T-helper 1 cell treated with Interleukin-12 subunit alpha and Interleukin-12 subunit beta and Interleukin-4 antibody, amounts not matched to agents 30 ng/mL and 1 ng/mL, for 36 hours (primary cell): ENCODE measurements around the gene ITGAX. TPM values are rescaled to one million over a fixed set of nuclear protein-coding genes. Genes with fewer than 3 reads are reported as not detected.

Experiments
- intact Hi-C: fragments of 100-400 bp; cut with micrococcal nuclease; formaldehyde crosslinking; loops from one replicate; pipeline ENCODE4 v1.15.1; 2024
- total RNA-seq: library from RNA; stranded (reverse); gene quantifications from 2 replicates; pipeline ENCODE4 v1.2.3, GENCODE V29; 2022

ITGAX gene
- total RNA-seq, 1 donor from 2014 or later: 142 TPM

GRCh38 chr16:31344712-31345111 lies 10.3 kb upstream of the ITGAX start:
- intact Hi-C loops: no loop called here

- intact Hi-C loops: no loop called here
These were observed 7.5 kb upstream of the ITGAX start for GRCh38 chr16:31347445-31347844.

- intact Hi-C loops: no loop called here
These were observed 6.4 kb upstream of the ITGAX start for GRCh38 chr16:31348579-31348978.

- intact Hi-C loops: loop anchor here (5.0 to 10.0 kb wide), 4 partner anchors 98 to 396 kb away; partner anchors contain the start of gene SETD1A
These were observed 4.5 kb upstream of the ITGAX start for GRCh38 chr16:31350275-31351005.

GRCh38 chr16:31351246-31351941 lies 3.6 kb upstream of the ITGAX start:
- intact Hi-C loops: loop anchor here (5.0 to 10.0 kb wide), 4 partner anchors 99 to 397 kb away; partner anchors contain the start of gene SETD1A

- intact Hi-C loops: loop anchor here (5.0 to 10.0 kb wide), 4 partner anchors 100 to 397 kb away; partner anchors contain the start of gene SETD1A
These were observed 3.0 kb upstream of the ITGAX start for GRCh38 chr16:31351942-31352325.

- intact Hi-C loops: loop anchor here (5.0 to 10.0 kb wide), 4 partner anchors 100 to 398 kb away; partner anchors contain the start of gene SETD1A
These were observed 2.4 kb upstream of the ITGAX start for GRCh38 chr16:31352376-31353115.

GRCh38 chr16:31355431-31356100 lies 590 bp downstream of the ITGAX start:
- intact Hi-C loops: loop anchor here (1.0 to 10.0 kb wide), 7 partner anchors 25 to 521 kb away; partner anchors contain the start of genes FUS, SETD1A, STX4 and ZNF843

- intact Hi-C loops: loop anchor here (5.0 to 10.0 kb wide), 3 partner anchors 324 to 402 kb away; partner anchors contain the start of genes SETD1A and STX4
These were observed 1.8 kb downstream of the ITGAX start for GRCh38 chr16:31356566-31357323.

- intact Hi-C loops: loop anchor here (5.0 to 10.0 kb wide), 3 partner anchors 325 to 403 kb away; partner anchors contain the start of genes SETD1A and STX4
These were observed 2.5 kb downstream of the ITGAX start for GRCh38 chr16:31357324-31358109.

GRCh38 chr16:31360251-31360650 lies 5.3 kb downstream of the ITGAX start:
- intact Hi-C loops: no loop called here

- intact Hi-C loops: no loop called here
These were observed 6.5 kb downstream of the ITGAX start for GRCh38 chr16:31361201-31362110.

- intact Hi-C loops: no loop called here
These were observed 7.8 kb downstream of the ITGAX start for GRCh38 chr16:31362476-31363405.

- intact Hi-C loops: no loop called here
These were observed 8.7 kb downstream of the ITGAX start for GRCh38 chr16:31363721-31364120.

- intact Hi-C loops: no loop called here
These were observed 9.4 kb downstream of the ITGAX start for GRCh38 chr16:31364421-31364820.

- intact Hi-C loops: no loop called here
These were observed 10.3 kb downstream of the ITGAX start for GRCh38 chr16:31365131-31365865.
